DND-41 (cell line): ENCODE measurements around the gene CDHR2.

Source experiments
- ATAC-seq: fragments of 200-7000 bp; cut with Tn5 transposase; 3 replicates; pipeline ENCODE4 v1.9.1; 2021; ENCODE audit warnings: low read depth; ENCODE audit not compliant: insufficient read depth
- DNase-seq: peaks from one replicate; pipeline ENCODE4 v3.0.0-alpha.2; 2020
- H2AFZ ChIP-seq: 2 replicates; pipeline ENCODE4 v1.6.0; 2012; ENCODE audit warnings: low read depth, low read length
- H3K27ac ChIP-seq: 2 replicates; pipeline ENCODE4 v1.5.1; 2012; ENCODE audit warnings: low read length, inconsistent platforms
- H3K27me3 ChIP-seq: fragments of 200-600 bp; sonication (generic); 2 replicates; pipeline ENCODE4 v1.6.0; 2012; ENCODE audit warnings: low read length, mild to moderate bottlenecking, inconsistent platforms; ENCODE audit not compliant: insufficient read depth, poor library complexity
- H3K36me3 ChIP-seq: 2 replicates; pipeline ENCODE4 v1.5.1; 2012; ENCODE audit warnings: low read length, inconsistent platforms; ENCODE audit not compliant: insufficient read depth
- H3K4me1 ChIP-seq: 2 replicates; pipeline ENCODE4 v1.5.1; 2012; ENCODE audit warnings: mild to moderate bottlenecking, low read length; ENCODE audit not compliant: insufficient read depth
- H3K4me2 ChIP-seq: 2 replicates; pipeline ENCODE4 v1.6.0; 2012; ENCODE audit warnings: mild to moderate bottlenecking, moderate library complexity, low read length, inconsistent platforms; ENCODE audit not compliant: insufficient read depth
- H3K4me3 ChIP-seq, 2 experiments: fragments of 200-600 bp in 1 of 2; shearing (Covaris generic) in 1 of 2; 2 replicates each; pipeline ENCODE4 v1.5.1; 2012 to 2016; ENCODE audit warnings: inconsistent platforms in 2 of 2, low read length in 2 of 2, mild to moderate bottlenecking in 2 of 2, low read depth in 1 of 2, moderate library complexity in 1 of 2
- H3K79me2 ChIP-seq: 2 replicates; pipeline ENCODE4 v1.6.0; 2012; ENCODE audit warnings: low read length, inconsistent platforms; ENCODE audit not compliant: insufficient read depth
- H3K9ac ChIP-seq: 2 replicates; pipeline ENCODE4 v1.6.0; 2012; ENCODE audit warnings: low read depth, mild to moderate bottlenecking, inconsistent platforms, low read length, moderate library complexity
- H3K9me3 ChIP-seq: 2 replicates; pipeline ENCODE4 v1.5.1; 2012; ENCODE audit warnings: low read length, moderate library complexity, mild to moderate bottlenecking, inconsistent platforms; ENCODE audit not compliant: insufficient read depth, severe bottlenecking
- H4K20me1 ChIP-seq: 2 replicates; pipeline ENCODE4 v1.6.0; 2012; ENCODE audit warnings: low read length; ENCODE audit not compliant: insufficient read depth
- EZH2 ChIP-seq: IDR thresholded peaks from 3 replicates; pipeline ENCODE4 v1.6.1; 2012; ENCODE audit warnings: borderline replicate concordance, low read depth, mild to moderate bottlenecking, moderate library complexity, low read length, inconsistent platforms; ENCODE audit not compliant: severe bottlenecking
- TF ChIP-seq, protein P1 (sequence below): IDR thresholded peaks from 2 replicates; pipeline ENCODE4 v1.5.1; 2012; ENCODE audit warnings: borderline replicate concordance, low read length, moderate library complexity, mild to moderate bottlenecking; ENCODE audit not compliant: poor library complexity, severe bottlenecking; ENCODE audit errors: extremely low read depth

Gene CDHR2

DNA sequence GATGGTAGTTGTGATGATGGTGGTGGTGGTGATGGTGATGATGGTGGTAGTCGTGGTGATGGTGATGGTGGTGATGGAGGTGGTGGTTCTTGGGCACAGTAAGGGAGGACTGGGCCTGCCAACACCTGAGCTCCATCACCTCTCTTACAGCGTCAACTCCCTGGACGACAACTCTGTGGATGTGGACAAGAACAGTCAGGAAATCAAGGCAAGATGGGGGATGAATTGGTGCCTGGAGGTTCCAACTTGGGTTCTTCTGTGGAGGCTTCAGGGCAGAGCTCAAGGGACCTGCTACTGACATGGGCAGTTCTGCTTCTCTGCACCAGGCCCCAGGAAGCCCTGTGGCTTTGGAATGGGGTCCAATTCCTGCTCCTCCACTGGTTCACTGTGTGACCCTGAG, 43.4 kb downstream of the CDHR2 start:
- H3K36me3 ChIP-seq, result no peaks in the 10 kb centered on the region
- ATAC-seq, result no peak
- no peak for TF ChIP-seq EZH2
- no peak overlapping the region for H3K4me3 ChIP-seq
- H2AFZ ChIP-seq, result no peak overlapping the region
- no peak overlapping the region for H3K4me2 ChIP-seq
- no peaks in the 10 kb centered on the region for H4K20me1 ChIP-seq
- H3K27ac ChIP-seq, result no peak overlapping the region
- peaks cover 4% of the 10 kb centered on the region for H3K9me3 ChIP-seq
- H3K9ac ChIP-seq, result no peak overlapping the region
- H3K79me2 ChIP-seq, result no peaks in the 10 kb centered on the region
- no peaks in the 10 kb centered on the region for H3K4me1 ChIP-seq
- DNase-seq, result no peak
- H3K27me3 ChIP-seq, result no peaks in the 10 kb centered on the region

DNA sequence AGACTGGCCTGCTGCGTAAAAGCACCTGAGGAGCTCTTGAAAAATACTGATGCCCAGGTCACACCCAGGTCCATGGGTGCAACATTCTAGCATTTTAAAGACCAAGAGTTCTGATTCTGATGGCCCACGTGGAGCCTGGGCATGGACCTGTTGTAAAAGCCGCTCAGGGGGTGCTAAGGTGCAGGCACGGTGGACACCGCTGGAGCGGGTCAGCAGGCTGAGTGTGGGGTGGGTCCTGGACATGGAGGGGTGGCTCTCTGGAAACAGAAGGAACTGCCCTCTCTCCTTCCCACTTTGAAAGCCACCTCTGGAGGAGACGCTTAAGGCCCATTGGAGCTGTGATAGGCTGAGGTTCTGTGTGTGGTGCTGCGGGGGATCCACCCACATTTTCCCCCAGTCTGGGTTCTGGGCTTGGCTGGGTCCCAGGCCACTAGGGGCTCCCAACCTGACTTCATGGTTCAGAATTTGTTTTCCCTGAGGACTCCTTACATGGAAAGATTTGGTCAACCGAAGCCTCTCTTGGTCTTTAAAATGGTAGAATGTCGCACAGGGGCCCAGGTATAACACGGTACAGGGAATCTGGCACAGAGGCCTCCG, 44.2 kb downstream of the CDHR2 start:
- H3K4me2 ChIP-seq, result no peak overlapping the region
- H3K27ac ChIP-seq, result no peak overlapping the region
- TF ChIP-seq, protein P1, sequence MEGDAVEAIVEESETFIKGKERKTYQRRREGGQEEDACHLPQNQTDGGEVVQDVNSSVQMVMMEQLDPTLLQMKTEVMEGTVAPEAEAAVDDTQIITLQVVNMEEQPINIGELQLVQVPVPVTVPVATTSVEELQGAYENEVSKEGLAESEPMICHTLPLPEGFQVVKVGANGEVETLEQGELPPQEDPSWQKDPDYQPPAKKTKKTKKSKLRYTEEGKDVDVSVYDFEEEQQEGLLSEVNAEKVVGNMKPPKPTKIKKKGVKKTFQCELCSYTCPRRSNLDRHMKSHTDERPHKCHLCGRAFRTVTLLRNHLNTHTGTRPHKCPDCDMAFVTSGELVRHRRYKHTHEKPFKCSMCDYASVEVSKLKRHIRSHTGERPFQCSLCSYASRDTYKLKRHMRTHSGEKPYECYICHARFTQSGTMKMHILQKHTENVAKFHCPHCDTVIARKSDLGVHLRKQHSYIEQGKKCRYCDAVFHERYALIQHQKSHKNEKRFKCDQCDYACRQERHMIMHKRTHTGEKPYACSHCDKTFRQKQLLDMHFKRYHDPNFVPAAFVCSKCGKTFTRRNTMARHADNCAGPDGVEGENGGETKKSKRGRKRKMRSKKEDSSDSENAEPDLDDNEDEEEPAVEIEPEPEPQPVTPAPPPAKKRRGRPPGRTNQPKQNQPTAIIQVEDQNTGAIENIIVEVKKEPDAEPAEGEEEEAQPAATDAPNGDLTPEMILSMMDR, result no peak
- no peak for TF ChIP-seq EZH2
- H3K36me3 ChIP-seq, result no peaks in the 10 kb centered on the region
- H3K79me2 ChIP-seq, result no peaks in the 10 kb centered on the region
- H3K4me3 ChIP-seq, result no peak overlapping the region
- H3K4me1 ChIP-seq, result no peaks in the 10 kb centered on the region
- no peak overlapping the region for H2AFZ ChIP-seq
- no peak overlapping the region for H3K9ac ChIP-seq
- no peaks in the 10 kb centered on the region for H3K27me3 ChIP-seq
- DNase-seq (no peak), ATAC-seq (no peak)
- no peaks in the 10 kb centered on the region for H4K20me1 ChIP-seq
- H3K9me3 ChIP-seq, result peaks cover 4% of the 10 kb centered on the region

DNA sequence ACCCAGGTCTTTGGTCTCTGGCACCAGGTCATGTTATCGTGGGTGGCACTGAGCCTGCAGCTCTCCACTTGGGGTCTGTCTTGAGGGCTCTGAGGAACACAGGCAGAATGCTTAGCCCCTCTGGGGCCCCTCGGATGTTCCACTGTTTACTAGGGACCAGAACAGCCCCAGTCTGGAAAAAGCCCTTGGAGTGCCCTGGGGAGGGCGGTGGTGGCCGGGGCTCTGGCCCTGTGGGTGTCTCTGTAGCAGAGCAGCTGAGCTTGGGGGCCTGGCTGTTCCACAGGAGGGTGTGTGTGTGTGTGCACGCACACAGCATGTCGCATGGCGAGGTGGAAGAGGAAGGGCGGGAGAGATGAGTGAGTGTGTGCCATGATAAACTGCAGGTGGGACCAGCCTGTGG, 45.4 kb downstream of the CDHR2 start:
- no peak for DNase-seq
- no peaks in the 10 kb centered on the region for H3K27me3 ChIP-seq
- H3K9ac ChIP-seq, result no peak overlapping the region
- TF ChIP-seq EZH2, result no peak
- TF ChIP-seq, protein P1, result no peak
- H3K9me3 ChIP-seq, result peaks cover 4% of the 10 kb centered on the region
- H3K27ac ChIP-seq, result no peak overlapping the region
- H3K4me2 ChIP-seq, result no peak overlapping the region
- no peaks in the 10 kb centered on the region for H3K4me1 ChIP-seq
- no peak for ATAC-seq
- H4K20me1 ChIP-seq, result no peaks in the 10 kb centered on the region
- H3K36me3 ChIP-seq, result no peaks in the 10 kb centered on the region
- H3K4me3 ChIP-seq, result no peak overlapping the region
- no peak overlapping the region for H2AFZ ChIP-seq
- H3K79me2 ChIP-seq, result no peaks in the 10 kb centered on the region

DNA sequence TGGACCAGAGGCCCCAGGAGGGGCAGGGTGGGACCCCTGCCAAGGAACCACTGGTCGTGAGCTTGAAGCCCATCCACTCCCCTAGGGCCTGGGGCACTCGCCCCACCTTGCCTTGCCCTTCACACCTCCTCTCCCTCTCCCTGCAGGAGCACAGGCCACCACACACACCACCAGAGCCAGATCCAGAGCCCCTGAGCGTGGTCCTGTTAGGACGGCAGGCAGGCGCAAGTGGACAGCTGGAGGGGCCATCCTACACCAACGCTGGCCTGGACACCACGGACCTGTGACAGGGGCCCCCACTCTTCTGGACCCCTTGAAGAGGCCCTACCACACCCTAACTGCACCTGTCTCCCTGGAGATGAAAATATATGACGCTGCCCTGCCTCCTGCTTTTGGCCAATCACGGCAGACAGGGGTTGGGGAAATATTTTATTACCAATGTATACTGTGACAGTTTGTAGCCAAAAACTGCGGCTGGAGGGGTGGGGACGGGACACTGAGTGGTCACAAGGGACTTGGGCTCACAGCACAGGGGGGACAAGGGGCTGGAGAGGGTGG, 46.3 kb downstream of the CDHR2 start:
- ATAC-seq, result no peak
- TF ChIP-seq EZH2, result no peak
- TF ChIP-seq, protein P1, result no peak
- no peaks in the 10 kb centered on the region for H3K4me1 ChIP-seq
- H3K27ac ChIP-seq, result no peak overlapping the region
- H3K27me3 ChIP-seq, result no peaks in the 10 kb centered on the region
- H3K4me2 ChIP-seq, result no peak overlapping the region
- DNase-seq, result no peak
- no peak overlapping the region for H2AFZ ChIP-seq
- H3K4me3 ChIP-seq, result no peak overlapping the region
- no peaks in the 10 kb centered on the region for H3K36me3 ChIP-seq
- H4K20me1 ChIP-seq, result no peaks in the 10 kb centered on the region
- H3K79me2 ChIP-seq, result no peaks in the 10 kb centered on the region
- H3K9me3 ChIP-seq, result peaks cover 4% of the 10 kb centered on the region
- H3K9ac ChIP-seq, result no peak overlapping the region
